Retinal pigment epithelial cell (primary cell): ENCODE measurements around the gene ZNF554.

Experiments used
- DNase-seq: peaks from one replicate; pipeline ENCODE4 v3.0.0-alpha.2; 2010; ENCODE audit warnings: low read depth
- H3K4me3 ChIP-seq: 2 replicates; pipeline ENCODE4 v1.5.1; 2011; ENCODE audit warnings: mild to moderate bottlenecking, low read length, control low read depth, moderate library complexity
- CTCF ChIP-seq: conservative IDR thresholded peaks from 2 replicates; pipeline ENCODE4 v1.5.1; 2011; ENCODE audit warnings: low read depth, low read length, control low read depth, inconsistent platforms

ZNF554 gene

GRCh38 chr19:2793126-2793525, 26.5 kb upstream of the ZNF554 start:
- no peak overlapping the region for H3K4me3 ChIP-seq
- no peak for DNase-seq
- no peak for TF ChIP-seq CTCF

GRCh38 chr19:2793577-2793976, 26.1 kb upstream of the ZNF554 start:
- H3K4me3 ChIP-seq = no peak overlapping the region
- TF ChIP-seq CTCF = no peak
- DNase-seq = no peak

- no peak for DNase-seq
- TF ChIP-seq CTCF = no peak
- no peak overlapping the region for H3K4me3 ChIP-seq
Measured at GRCh38 chr19:2795827-2796658, 23.6 kb upstream of the ZNF554 start.

GRCh38 chr19:2796659-2797266, 22.9 kb upstream of the ZNF554 start:
- no peak for DNase-seq
- no peak overlapping the region for H3K4me3 ChIP-seq
- no peak for TF ChIP-seq CTCF

- TF ChIP-seq CTCF = no peak
- H3K4me3 ChIP-seq = no peak overlapping the region
- no peak for DNase-seq
Measured at GRCh38 chr19:2797280-2797679, 22.4 kb upstream of the ZNF554 start.

- TF ChIP-seq CTCF = no peak
- no peak for DNase-seq
Measured at GRCh38 chr19:2798158-2798685, 21.4 kb upstream of the ZNF554 start.

More at GRCh38 chr19:2798158-2798685, 21.4 kb upstream of the ZNF554 start:
- no peak overlapping the region for H3K4me3 ChIP-seq
